WI38 (cell line): Measurements from ENCODE around the gene GPR17.

Experiments
- H3K4me3 ChIP-seq: 2 replicates; pipeline ENCODE4 v1.5.1; 2011; ENCODE audit warnings: low read depth, mild to moderate bottlenecking, control low read depth, low read length
- CTCF ChIP-seq: IDR thresholded peaks from 2 replicates; pipeline ENCODE4 v1.5.1; 2012; ENCODE audit warnings: low read depth, mild to moderate bottlenecking, control low read depth, low read length

GPR17 gene

GRCh38 chr2:127671557-127672302, 25.8 kb downstream of the GPR17 start:
- no peak overlapping the region for H3K4me3 ChIP-seq
- TF ChIP-seq CTCF: no peak

DNA sequence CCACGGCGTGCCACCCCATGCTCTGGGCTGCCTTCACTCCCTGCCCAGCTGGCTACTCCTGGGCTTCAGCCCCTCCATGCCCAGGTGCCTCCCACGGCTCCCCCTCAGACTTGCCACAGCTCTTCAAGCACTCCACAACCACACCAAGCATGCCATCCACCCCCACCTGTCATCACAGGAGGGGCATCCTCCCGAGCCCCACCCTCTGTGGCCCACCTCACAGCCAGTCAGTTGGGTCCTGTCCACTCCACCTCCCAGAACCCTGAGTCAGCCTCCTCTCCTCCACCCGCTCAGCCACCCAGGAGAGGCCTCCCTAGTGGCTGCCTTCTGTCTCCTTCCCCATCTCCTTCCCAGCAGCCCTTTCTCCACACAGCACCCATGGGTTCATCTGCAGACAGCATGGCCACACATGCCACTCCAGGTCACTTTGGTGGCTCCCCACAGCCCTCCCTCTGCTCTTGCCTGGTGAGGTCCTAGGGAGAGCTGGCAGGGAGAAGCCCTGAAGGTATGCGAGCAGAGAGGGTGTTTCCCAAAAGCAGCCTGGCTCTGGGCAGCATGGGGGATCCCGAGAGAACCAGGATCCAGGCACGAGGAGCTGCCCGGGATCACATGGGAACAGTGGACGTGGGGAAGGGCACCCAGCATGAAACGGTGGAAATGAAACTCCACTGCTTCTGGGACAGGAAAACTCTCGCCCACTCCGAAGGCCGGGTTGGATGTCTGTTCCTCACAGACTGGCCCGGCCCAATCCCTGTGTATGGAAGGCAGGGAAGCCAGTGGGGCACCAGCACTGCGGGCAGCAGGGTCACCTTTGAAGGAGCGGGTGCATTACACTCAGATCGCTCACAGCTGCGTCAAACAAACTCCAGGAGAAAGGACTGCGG, 26.6 kb downstream of the GPR17 start:
- TF ChIP-seq CTCF: no peak
- no peak overlapping the region for H3K4me3 ChIP-seq

GRCh38 chr2:127673291-127674069, 27.5 kb downstream of the GPR17 start:
- H3K4me3 ChIP-seq: peak overlapping the region; percentile 79
- no peak for TF ChIP-seq CTCF

DNA sequence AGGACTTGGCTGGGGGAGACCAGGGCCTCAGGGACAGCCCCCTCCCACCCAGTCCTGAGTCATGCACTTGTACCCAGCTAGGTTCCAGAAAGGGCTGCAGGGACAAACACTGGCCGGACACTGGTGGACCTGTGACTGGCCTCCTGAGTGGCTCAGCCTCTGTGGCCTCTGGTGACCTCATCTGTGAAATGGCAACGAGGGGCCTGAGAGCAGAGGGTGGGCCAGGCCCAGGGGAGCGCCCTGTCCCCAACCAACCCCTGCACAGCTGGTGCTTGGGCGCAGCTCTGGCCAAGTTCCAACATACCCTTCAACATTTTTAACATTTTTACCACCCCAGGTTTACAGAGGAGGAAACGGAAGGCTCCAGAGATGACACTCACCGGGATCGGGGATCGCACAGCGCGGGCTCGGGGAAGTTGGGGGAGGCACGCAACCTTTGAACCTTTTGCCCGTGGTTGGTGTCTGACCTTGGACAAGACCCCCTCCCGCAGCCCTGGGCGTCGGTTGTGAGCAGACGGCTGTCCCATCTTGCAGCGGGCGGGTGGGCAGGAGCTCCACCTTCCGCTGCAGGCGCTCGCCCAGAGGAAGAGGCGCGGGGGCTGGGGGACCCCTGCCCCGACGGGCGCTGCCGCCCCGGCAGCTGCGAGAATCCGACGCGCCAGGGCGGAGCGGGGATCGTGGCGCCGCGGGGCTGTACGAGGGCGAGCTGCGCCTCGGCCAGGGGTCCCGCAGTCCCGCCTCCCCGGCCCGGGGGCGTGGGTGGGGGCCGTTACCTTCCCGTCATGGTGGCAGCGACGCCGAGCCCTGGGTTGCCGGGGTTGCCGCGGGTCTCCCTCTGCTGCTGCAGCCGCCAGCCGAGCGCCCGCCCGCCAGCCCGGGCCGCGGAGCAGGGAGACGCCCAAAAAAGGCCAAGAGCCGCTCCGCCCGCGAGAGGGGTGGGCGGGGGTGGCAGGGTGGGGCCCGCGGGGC, 28.6 kb downstream of the GPR17 start:
- peak overlapping the region; percentile 79 for H3K4me3 ChIP-seq
- no peak for TF ChIP-seq CTCF

DNA sequence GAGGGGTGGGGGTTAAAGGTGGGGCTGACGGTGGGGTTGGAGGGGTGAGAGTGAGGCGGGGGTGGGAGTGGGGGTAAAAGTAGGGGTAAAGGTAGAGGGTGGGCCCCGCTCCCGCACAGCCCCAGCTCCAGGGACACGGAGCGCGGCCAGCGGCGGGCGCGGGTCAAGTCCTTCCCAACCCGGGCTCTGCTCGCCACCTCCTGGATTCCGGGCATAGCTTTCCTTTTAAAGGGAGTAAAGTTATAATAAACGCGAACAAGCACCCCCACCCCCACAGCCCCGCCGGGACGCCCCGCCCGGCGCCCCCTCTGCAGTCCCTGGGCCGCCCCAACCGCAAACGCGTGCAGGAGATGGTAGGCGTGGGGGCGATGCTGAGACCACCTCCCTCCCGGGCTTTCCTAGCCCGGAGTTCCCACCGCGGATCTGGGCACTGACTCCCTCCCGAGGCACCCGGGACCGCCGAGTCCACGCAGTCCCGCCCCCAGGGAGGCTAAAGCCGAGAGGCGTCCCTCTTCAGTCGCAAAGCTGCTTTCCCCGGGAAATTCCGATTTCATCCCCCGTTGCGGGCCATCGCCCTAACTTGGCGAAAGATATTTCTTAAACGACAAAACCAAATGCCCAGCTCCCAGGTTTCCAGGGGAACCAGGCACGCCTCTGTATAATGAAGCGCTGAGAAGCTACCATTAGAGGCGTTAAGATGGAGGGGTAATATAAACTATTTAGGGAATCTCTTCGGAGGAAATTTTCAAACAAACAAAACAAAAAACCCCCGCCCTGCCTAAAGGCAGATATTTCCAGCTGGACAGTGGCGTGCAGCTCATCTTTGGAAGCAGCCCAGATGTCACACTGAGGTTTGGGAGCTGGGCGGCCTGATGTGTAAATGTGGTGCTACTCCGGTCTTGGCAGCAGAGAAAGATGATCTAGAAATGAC, 29.6 kb downstream of the GPR17 start, which contains the start of gene LIMS2:
Gene LIMS2, minus strand, starts transcription at position 200 of the 931 bp plus-strand sequence. CDS start 506 bp downstream, outside the sequence.
- H3K4me3 ChIP-seq: peak within 1 kb of the TSS; percentile 79
- no peak for TF ChIP-seq CTCF
